Heart right ventricle (tissue), 16 donors: ENCODE results near the gene PNMA8B. TPM values are rescaled to one million over a fixed set of nuclear protein-coding genes. Genes with fewer than 3 reads are reported as not detected.

ENCODE experiments used
- ATAC-seq, 8 donors: fragments of 200-7000 bp; cut with Tn5 transposase; one replicate each; pipeline ENCODE4 v1.9.1; 2020; ENCODE audit warnings: mild to moderate bottlenecking in 8 of 8, moderate library complexity in 8 of 8, moderate number of reproducible peaks in 1 of 8
- DNase-seq, 2 donors: peaks; one replicate each; pipeline ENCODE4 v3.0.0-alpha.2; 2020
- H3K27ac ChIP-seq, 10 donors: fragments of 200-600 bp; sonication (generic) in 2 of 10; one replicate each; pipeline versions ENCODE4 v1.5.0 to v1.8.0; 2020 to 2022; ENCODE audit warnings: mild to moderate bottlenecking in 3 of 10
- H3K27me3 ChIP-seq, 7 donors: fragments of 200-600 bp; one replicate each; pipeline ENCODE4 v1.8.0; 2021 to 2022; ENCODE audit warnings: mild to moderate bottlenecking in 2 of 7
- H3K36me3 ChIP-seq, 9 donors: fragments of 200-600 bp; sonication (generic) in 1 of 9; one replicate each; pipeline versions ENCODE4 v1.5.0 to v1.8.0; 2020 to 2022; ENCODE audit warnings: mild to moderate bottlenecking in 2 of 9
- H3K4me1 ChIP-seq, 9 donors: fragments of 200-600 bp; sonication (generic) in 1 of 9; one replicate each; pipeline versions ENCODE4 v1.5.0 to v1.8.0; 2020 to 2022; ENCODE audit warnings: mild to moderate bottlenecking in 4 of 9
- H3K4me3 ChIP-seq, 10 donors: fragments of 200-600 bp; sonication (generic) in 2 of 10; one replicate each; pipeline versions ENCODE4 v1.5.0 to v1.8.0; 2020 to 2022; ENCODE audit warnings: mild to moderate bottlenecking in 7 of 10, moderate library complexity in 2 of 10
- H3K9me3 ChIP-seq, 11 donors: fragments of 200-600 bp in 10 of 11; sonication (generic) in 2 of 11; one replicate each; pipeline versions ENCODE4 v1.5.0 to v1.8.0; 2013 to 2022; ENCODE audit warnings: mild to moderate bottlenecking in 2 of 11, control low read depth in 1 of 11, moderate library complexity in 1 of 11
- CTCF ChIP-seq, 9 donors: fragments of 200-600 bp; sonication (generic) in 2 of 9; IDR thresholded peaks; one replicate each; pipeline versions ENCODE4 v1.5.0 to v1.8.0; 2021 to 2022; ENCODE audit warnings: antibody characterized with exemption in 9 of 9, mild to moderate bottlenecking in 5 of 9, moderate library complexity in 1 of 9
- WGBS, 2 donors: extraction: QIAGEN DNeasy Blood & Tissue Kit; methylation state at CpG; one replicate each; pipeline ENCODE4 v1.1.7; 2013; ENCODE audit warnings: inconsistent platforms in 1 of 2; 5-methylcytosine and 5-hydroxymethylcytosine counted together
- intact Hi-C, 10 donors: fragments of 100-400 bp; cut with DNase I; formaldehyde crosslinking; loops; one replicate each; pipeline versions ENCODE4 v1.11.1 to v1.14.2; 2022
- polyA plus RNA-seq, 2 donors: library from polyadenylated mRNA; stranded (reverse); fragments of 200-250 nt; gene quantifications; one replicate each; pipeline ENCODE4 v1.2.3, GENCODE V29; 2013
- total RNA-seq, 10 donors: library from RNA; stranded (reverse); fragmentation: NEBNext Ultra II Directional in 3 of 10; extraction: Animal tissue kit (Norgen Biotek cat#: 25700) in 3 of 10; gene quantifications; one replicate each; pipeline versions ENCODE4 v1.2.1 to v1.2.4, GENCODE V29; 2021 to 2023
- donor health status: Arrhythmogenic right ventricular cardiomyopathy.
- donor health status: ischemic (EF 13 %, LVEDD 7.1; RV severe dilation, severe dysfunction).
- donor health status: healthy with polysubstance abuse.
- donor health status: DM: no; HTN: yes; CAD: no.
- donor health status: DM: no; HTN: no; CAD: no.
- donor health status: ischemic (EF 25% LVEDD 6.9; RV normal size, moderate dysfunction).
- donor health status: ischemic (EF 25% LVEDD 5.7; RV mildly dilated, moderate dysfunction).
- donor health status: healthy.
- donor health status: DM: yes; HTN: yes; CAD: no.
- donor health status: Ischemic cardiomyopathy.
- donor health status: ischemic (EF 35%, LVEDD 5.7; RV mildly dilated, moderate dysfunction).
- donor health status: nonischemic (EF 11% LVEDD 7.7; RV severe dilation, severe dysfunction).
- donor health status: DM: yes; HTN: yes; CAD: no.
- donor health status: PGD.
- donor health status: ischemic (EF 29% LVEDD 5.4; RV normal size, mild dysfunction).
- donor health status: nonischemic (EF 23%, LVEDD 6.1; RV moderate dilation, normal function).

The PNMA8B gene
- total and polyA plus RNA-seq, 12 donors, result 0.37 to 0.95 (median 0.65) TPM

GRCh38 chr19:46480415-46480814, 15.3 kb downstream of the PNMA8B start:
- Histone ChIP-seq H3K4me3 (peak overlapping the region in 1 of 10 donors; percentile 5), H3K27me3 (peaks cover 0 to 7% (median 0%) of the 10 kb centered on the region in 7 donors), H3K27ac (peak overlapping the region in 8 of 10 donors; percentile 30 to 83 (median 70)), H3K36me3 (no peaks in the 10 kb centered on the region), H3K4me1 (peaks cover 0 to 13% (median 0%) of the 10 kb centered on the region in 9 donors), H3K9me3 (no peaks in the 10 kb centered on the region)
- DNase-seq, result peak in 1 of 2 donors; percentile 50
- TF ChIP-seq CTCF (IDR thresholded peaks at IDR 0.05), result no peak
- WGBS, 2 donors, result 43 to 59% methylated on average over 12 of the region's 12 CpGs
- ATAC-seq, result peak; percentile 73 to 86 (median 82)
- intact Hi-C loops, result no loop called here

- no peak overlapping the region for H3K4me3 ChIP-seq
- ATAC-seq (no peak), DNase-seq (no peak)
- peaks cover 0 to 13% (median 0%) of the 10 kb centered on the region in 9 donors for H3K4me1 ChIP-seq
- 55 to 60% methylated on average over 4 of the region's 4 CpGs for WGBS, 2 donors
- peaks cover 0 to 10% (median 0%) of the 10 kb centered on the region in 7 donors for H3K27me3 ChIP-seq
- TF ChIP-seq CTCF (IDR thresholded peaks at IDR 0.05), result no peak
- H3K27ac ChIP-seq, result no peak overlapping the region
- intact Hi-C loops, result no loop called here
- no peaks in the 10 kb centered on the region for H3K9me3 ChIP-seq
- no peaks in the 10 kb centered on the region for H3K36me3 ChIP-seq
Observed at GRCh38 chr19:46478356-46478986, 17.2 kb downstream of the PNMA8B start.

DNA sequence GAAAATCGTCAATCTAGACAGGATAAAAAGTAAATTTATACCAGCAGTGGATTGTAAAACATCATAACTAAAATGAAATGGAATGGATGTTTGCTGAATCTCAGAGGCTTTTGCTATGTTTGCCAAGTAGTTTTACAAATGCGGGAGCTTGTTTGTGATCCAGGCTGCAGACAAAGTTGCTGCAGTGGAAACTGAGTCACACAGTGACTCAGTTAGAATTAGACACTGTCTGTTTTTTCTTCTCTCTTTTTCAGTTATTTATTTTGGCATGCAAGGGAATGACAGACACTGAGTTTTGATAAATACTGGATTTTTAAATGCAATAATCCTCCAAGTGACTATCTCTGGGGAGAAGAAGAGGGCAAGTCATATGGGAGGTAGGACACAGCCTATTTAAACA, 19.7 kb downstream of the PNMA8B start:
- ATAC-seq (no peak), DNase-seq (no peak)
- no peaks in the 10 kb centered on the region for H3K9me3 ChIP-seq
- H3K27me3 ChIP-seq, result peaks cover 0 to 21% (median 14%) of the 10 kb centered on the region in 7 donors
- H3K36me3 ChIP-seq, result no peaks in the 10 kb centered on the region
- TF ChIP-seq CTCF (IDR thresholded peaks at IDR 0.05), result no peak
- intact Hi-C loops, result no loop called here
- no peak overlapping the region for H3K4me3 ChIP-seq
- WGBS, 2 donors, result 63 to 66% methylated on average over 2 of the region's 2 CpGs
- H3K4me1 ChIP-seq, result peaks cover 0 to 23% (median 11%) of the 10 kb centered on the region in 9 donors
- no peak overlapping the region for H3K27ac ChIP-seq

DNA sequence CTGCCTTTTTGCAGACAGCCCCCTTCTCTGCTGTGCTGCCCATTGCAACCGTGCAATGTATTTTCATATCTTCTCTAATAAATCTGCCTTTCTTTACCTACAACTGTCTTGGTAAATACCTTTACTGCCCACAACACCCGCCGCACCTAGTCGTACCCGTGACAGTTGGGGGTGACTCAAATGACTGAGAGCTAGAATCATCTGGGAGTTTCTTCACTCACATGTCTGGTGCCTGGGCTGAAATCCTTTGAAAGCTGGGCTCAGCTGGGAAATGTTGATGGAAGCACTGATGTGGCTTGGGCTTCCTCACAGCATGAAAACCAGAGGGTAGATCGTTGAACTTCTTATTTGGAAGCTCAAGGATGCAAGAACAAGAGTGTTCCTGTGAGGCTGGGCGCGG, 21.5 kb downstream of the PNMA8B start:
- H3K4me1 ChIP-seq, result peaks cover 0 to 24% (median 12%) of the 10 kb centered on the region in 9 donors
- WGBS, 2 donors, result 91 to 93% methylated on average over 8 of the region's 8 CpGs
- no peak for ATAC-seq

More for the DNA sequence above, 21.5 kb downstream of the PNMA8B start:
- no peaks in the 10 kb centered on the region for H3K36me3 ChIP-seq
- TF ChIP-seq CTCF (IDR thresholded peaks at IDR 0.05), result no peak
- no peak overlapping the region for H3K27ac ChIP-seq
- intact Hi-C loops, result no loop called here
- DNase-seq, result no peak
- no peaks in the 10 kb centered on the region for H3K9me3 ChIP-seq
- H3K27me3 ChIP-seq, result peaks cover 0 to 32% (median 12%) of the 10 kb centered on the region in 7 donors
- H3K4me3 ChIP-seq, result no peak overlapping the region
